ENCODE measurements around the gene DPP6.

DPP6 gene

DNA sequence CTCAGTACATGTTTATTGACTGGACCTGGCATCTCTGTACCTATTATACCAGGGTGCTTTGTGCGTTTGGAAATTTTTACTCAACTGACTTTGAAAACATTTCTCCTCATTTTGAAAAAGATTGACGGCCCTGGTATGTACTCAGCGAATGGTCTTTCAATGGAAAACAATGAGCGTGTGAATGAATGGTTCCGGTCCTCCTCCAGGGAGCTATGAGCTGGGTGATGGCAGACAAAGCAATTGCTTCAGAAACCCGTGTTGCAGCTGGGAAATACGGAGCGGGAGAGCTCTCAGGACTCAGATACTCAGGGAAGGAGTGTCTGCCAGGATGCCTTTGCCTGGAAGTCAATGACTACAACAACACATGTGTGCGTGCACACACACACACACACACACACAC lies 824.8 kb downstream of the DPP6 start:
- DNase-seq (ENCODE audit: low read depth in 2 of 2) = no peak

DNA sequence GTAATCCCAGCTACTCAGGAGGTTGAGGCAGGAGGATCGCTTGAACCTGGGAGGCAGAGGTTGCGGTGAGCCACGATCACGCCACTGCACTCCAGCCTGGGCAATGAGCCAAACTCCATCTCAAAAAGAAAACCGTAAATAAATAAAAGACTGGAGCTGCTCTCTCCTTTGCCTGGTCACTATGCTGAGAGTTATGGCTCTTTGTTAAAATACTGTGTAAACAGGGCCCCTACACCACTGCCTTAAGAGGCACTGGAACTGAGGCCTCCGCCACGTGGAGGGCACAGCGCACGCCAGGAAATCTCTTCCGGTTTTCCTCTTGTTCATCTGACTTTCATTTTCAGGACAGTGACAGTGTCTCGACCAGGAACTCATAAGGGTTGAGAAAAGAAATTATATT lies 827.4 kb downstream of the DPP6 start:
- DNase-seq (ENCODE audit: low read depth in 2 of 2) = no peak

DNA sequence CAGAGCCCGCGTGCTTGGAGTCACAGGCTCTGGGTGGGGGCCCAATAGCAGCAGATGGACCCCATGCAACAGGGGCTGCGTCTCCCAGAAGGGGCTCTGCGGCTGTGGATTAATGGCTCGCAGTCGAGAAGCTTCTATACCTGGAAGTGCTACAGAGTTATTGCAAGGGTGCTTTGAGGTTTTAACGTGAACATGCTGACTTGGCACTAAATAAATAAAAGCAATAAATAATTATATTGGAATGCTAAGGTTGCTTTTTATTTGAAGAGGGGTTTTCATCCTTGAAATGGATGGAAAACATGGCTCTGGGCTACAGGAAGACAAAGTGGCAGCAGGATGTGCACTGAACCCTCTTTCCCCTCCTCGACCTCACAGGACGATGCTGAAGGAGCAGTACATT lies 828.3 kb downstream of the DPP6 start:
- DNase-seq (ENCODE audit: low read depth in 2 of 2) = no peak

DNA sequence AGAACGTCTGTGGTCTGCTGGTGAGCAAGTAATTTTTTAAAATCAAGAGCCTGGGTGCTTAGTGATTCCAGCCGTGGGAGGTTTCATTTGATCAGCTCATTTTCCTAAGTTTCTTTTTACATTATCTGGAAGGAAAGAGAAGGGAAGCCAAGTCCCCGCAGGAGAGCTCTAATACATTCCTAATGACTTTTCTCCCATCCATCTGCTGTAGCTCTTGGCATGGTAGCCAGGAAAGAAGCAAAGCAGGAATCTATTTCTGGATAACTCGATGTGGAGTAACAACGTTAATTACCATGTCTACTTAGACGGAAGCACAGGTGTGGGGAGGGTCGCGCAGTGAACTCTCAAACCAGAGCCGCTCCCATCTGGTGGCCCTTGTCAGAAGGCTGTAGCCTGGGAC lies 828.8 kb downstream of the DPP6 start:
- no peak for DNase-seq (ENCODE audit: low read depth in 2 of 2)

DNA sequence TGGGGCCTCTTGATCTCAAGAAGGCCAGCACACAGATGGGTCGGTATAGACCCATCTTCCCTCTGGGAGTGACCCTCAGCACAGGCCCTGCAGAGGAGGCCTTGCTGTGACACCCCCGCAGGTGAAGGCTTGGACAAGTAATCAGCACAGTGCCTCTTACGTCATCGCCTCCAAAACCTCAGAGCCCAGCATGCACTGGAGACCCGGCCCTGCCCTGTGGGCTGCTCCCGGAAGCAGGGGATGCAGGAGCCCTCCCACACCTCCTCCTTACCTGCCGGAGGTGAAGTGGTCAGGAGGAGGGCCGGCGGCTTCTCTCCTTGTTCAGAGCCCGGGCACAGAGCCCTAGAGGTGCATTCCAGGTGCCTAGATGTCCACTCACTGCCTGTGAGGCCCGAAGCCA lies 829.3 kb downstream of the DPP6 start:
- no peak for DNase-seq (ENCODE audit: low read depth in 2 of 2)

DNA sequence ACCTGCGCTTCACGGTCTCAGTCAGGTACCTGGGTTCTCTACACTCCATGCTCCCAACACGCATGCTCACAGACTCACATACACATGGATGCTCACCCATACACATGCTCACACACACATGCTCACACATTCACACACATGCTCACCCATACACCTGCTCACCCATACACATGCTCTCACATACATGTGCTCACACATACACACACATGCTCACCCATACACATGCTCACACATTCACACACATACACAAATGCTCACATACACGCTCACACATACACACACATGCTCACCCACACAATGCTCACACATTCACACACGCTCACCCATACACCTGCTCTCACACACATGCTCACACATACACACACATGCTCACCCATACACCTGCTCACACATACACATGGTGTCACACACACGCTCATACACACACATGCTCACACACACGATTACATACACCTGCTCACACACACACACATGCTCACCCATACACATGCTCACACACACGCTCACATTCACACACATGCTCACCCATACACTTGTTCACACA lies 830.8 kb downstream of the DPP6 start:
- no peak for DNase-seq (ENCODE audit: low read depth in 2 of 2)

DNA sequence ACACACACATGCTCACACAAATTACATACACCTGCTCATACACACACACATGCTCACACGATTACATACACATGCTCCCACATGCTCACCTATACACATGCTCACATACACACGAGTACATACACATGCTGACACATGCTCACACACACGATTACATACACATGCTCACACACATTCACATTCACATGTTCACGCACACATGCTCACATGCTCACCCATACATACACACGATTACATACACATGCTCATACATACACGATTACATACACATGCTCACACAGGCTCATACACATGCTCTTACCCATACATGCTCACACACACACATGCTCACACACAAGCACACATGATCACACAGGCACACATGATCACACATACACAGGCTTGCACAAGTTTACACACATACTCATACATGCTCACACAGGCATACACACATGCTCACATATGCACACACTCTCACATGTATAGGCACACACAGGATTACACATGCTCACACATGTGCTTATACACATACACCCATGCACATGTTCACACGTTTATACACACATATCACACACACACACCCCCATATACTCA lies 832.2 kb downstream of the DPP6 start:
- DNase-seq (ENCODE audit: low read depth in 2 of 2) = no peak

DNA sequence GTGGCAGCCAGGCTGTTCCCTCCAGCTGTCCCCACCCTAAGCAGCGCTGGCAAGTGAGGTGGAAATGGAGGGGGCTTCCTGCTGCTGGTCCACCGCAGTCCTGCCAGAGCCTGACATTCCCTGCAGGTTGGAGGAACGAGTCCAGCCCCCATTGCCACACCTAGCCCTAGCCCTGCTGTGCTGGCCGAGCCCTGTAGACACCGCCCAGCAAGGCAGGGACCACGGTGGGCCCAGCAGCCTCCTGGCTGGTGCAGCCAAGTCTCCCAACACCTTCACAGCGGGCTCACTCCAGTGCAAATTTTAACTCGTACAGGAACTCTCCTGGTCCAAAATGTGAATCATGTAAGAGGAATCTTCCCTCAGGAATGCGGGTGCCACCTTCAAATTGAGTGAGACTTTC lies 834.4 kb downstream of the DPP6 start:
- no peak for DNase-seq (ENCODE audit: low read depth in 2 of 2)

DNA sequence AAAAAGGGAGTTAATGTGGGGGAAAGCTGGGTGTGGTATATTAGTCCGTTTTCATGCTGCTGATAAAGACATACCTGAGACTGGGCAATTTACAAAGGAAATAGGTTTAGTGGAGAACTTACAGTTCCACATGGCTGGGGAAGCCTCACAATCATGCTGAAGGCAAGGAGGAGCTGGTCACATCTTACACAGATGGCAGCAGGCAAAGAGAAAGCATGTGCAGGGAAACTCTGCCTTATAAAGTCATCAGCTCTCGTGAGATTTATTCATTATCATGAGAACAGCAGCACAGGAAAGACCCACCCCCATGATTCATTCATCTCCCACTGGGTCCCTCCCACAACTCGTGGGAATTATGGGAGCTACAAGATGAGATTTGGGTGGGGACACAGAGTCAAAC lies 836.5 kb downstream of the DPP6 start:
- DNase-seq (ENCODE audit: low read depth in 2 of 2) = no peak

DNA sequence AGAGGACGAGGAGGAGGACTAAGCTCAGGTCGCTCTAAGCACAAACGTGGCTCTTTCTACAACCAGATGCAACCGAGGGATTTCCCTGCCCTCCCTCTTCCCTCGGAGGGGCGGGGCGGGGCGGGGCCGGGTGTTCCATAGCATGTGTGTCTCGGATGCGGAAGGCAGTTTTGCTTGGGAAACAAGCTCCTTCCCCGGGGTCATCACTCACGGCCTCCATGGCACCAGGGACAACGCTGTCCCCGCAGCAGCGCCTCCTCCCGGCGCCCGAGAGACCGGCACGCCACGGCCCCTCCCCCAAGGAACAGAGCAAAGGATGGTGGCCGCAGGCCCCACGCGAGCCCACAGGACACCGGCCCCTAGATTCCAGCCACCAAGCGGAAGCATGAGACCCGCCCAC lies 840.3 kb downstream of the DPP6 start:
- no peak for DNase-seq (ENCODE audit: low read depth in 2 of 2)

DNA sequence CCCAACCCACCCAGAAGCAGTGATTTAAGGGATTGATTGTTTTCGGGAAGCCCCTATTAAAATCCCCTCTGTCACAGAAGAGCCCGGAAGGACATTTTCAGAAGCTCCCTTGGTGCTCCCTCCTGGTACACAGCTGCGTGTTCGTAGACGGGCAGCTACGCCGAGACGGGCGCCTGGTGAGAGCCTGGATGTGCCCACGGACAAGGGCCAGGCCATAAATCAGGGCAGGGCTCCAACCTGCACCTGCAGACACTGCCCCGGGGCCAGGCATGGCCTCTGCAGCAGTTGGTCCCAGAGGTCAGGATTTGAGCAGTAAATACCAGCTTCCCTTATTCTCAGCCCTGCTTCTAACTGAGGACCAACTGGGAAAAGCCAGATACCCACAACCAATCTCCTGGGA lies 843.9 kb downstream of the DPP6 start:
- no peak for DNase-seq (ENCODE audit: low read depth in 2 of 2)

DNA sequence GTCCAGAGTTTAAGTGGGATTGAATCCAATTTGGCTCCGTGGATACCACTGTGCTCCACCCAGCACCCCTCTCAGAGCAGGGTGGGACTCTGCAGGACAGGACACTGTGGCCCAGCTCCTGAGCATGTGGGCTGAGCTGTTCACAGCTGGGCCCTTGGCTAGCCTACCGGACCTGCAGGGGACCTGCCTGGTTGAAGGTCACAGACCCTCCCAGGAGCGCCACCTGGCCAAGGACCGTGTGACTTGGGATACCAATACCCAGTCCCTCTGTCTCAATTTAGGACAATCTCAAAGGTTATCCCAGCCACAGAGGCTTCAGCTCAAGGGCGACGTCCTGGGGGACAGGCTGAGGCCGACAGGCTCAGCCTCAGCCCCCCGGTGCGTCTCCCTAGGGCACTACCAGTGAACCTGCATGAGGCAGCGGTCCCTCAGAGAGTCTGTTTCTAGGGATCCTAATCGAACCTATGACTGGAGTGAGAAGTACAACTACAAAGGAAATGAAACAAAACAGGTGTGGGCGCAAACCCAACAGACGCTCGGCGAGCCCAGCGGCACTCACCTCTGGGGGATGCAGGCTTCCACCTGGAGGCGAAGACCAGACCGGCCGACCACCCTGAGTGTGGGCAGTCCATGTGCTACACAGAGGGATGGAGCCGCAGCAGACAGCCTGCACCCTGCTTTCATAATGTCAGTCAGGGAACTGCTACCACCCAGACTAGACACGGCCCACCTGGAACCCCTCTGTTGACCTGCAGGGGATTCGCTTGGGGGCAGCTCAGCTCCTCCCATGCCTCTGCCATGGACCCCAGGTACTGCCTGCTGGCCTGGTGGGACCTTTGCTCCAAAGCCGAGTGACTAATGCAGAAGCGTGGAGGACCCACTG lies 847.0 kb downstream of the DPP6 start:
- DNase-seq (ENCODE audit: low read depth in 2 of 2) = no peak

DNA sequence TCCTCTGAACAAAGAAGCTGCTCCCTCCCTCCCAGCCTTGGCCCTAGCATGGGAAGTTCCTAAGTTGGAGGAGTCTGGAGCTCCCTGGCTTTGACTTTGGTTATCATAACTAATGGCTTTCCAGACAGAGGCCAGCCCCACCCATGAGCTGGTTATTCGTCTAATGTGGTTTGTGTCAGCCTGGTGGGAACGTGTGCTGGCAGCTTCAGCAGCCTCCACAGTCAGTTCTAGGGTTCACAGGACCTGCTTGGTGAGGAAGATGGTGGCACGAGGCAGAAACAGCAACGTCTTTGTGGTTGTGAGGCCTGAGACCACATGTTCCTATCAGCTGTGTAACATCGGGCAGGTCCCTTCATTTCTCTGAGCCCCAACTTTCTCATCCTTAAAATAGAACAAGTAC lies 847.7 kb downstream of the DPP6 start:
- no peak for DNase-seq (ENCODE audit: low read depth in 2 of 2)

DNA sequence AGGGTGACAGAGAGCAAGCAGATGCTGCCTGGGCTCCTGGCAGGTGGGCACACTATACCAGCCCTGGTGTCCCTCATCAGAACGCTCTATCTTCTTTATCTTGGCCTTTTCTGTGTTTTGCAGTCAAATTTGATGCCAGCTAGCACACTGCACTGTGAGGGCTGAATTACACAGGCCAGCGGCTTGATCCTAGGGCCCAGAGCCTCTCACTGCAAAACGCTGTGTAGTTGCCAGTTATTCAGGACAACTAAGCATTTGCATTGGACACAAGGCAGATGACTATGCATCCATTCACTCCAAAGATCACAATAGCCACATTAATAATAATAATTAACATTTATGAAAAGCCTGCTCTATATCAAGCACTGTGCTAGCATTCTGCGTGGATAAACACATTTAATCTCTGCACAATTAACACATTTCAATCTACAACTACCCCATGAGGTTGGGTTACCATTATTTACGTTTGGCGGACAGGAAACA lies 850.4 kb downstream of the DPP6 start:
- no peak for DNase-seq (ENCODE audit: low read depth in 2 of 2)

DNA sequence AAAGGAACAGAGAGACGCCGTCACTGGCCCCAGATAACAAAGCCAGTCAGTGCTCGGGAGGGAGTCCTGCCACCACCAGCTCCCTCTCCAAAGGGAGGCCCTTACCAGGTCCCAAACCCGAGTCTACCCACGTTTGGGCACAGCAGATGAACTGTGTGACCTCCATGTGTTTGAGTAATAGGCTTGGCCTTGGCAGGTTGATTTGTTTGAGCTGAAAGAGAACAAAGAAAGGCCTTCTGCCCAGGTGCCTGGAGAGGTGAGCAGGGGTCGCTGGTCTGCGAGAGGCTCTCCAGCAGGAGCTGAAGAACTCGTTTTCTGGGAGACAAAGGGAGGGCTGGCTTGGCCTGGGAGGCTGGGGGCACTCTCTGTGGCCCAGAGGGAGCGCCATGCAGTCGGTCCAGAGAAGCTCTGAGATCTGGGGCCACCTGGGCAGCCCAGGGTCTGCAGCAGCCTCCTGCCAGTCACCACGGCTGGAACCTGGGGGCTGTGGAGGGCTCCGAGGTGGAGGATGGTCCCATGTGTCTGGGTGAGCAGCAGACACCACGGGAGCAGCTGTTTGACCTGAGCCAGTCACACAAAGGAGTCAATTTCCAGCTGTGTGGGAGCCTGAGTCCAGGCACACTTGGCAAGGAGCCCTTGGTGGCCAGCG lies 851.0 kb downstream of the DPP6 start:
- DNase-seq (ENCODE audit: low read depth in 2 of 2) = no peak

DNA sequence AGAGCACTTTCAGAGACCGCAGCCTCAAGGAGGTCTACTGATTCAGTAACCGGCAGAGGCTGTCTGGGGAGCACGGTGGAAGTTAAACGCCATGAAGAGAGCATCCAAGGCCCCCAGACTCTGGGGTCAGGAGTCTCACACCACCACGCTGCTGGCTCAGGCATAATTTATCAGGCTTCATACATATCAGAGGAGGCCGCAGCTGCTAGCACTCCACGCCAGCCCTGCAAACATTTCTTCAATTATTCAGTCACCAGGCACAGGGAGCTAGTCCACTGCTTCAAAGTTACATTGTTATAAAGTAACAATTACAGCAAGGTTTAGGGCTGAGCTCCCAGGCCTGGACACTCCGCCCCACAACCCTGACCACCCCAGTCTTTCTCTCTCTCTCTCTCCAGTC lies 852.9 kb downstream of the DPP6 start:
- no peak for DNase-seq (ENCODE audit: low read depth in 2 of 2)

DNA sequence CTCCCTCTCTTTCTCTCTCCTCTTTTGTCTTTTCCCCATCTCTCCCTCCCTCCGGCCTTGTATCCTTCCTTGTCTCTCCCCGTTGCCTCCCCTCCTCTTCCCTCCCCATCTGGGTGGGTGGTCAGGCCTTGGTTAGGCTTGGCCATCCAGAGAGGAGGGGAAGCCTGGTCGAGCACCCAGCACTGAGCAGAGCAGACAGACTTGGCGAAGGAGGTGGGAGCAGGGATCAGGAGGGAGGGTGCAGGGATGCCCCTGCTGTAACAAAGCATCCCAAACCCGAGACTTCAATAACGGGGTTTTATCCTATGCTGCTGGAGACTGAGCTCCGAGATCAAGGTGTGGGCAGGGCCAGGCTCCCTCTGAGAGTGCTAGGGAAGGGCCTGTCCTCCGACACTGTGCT lies 853.4 kb downstream of the DPP6 start:
- DNase-seq (ENCODE audit: low read depth in 2 of 2) = no peak

DNA sequence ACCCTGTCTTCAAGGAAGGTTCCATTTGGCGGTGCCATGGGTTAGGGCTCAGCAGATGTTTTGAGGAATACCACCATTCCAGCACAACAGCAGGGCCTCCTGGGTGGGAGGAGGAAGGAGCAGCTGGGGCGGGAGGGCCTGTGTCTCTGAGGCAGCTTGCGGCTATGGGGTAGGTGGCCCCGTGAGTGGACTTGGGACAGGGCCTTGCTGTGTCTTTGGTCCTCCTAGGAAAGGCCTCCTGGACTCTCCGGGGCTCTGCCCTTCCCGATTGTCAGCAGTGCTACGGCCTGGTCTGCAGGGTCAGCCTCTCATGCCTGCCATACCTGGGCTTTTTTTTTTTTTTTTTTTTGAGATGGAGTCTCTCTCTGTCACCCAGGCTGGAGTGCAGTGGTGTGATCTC lies 854.0 kb downstream of the DPP6 start:
- no peak for DNase-seq (ENCODE audit: low read depth in 2 of 2)

DNA sequence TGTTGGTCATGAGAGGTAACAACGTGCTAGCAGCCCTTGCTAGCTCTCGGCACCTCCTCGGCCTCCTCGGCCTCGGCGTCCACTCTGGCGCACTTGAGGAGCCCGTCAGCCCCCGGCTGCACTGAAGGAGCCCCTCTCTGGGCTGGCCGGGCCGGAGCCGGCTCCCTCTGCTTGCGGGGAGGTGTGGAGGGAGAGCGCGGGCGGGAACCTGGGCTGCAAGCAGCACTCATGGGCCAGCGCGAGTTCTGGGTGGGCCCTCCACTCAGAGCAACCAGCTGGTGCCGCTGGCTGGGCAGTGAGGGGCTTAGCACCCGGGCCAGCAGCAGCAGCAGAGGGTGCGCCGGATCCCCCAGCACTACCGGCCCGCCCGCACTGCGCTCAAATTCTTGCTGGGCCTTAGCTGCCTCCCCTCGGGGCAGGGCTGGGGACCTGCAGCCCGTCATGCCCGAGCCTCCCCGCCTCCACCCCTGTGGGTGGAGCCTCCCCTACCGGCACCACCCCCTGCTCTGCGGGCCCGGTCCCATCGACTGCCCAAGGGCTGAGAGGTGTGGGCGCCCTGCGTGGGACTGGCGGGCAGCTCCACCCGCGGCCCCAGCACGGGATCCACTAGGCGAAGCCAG lies 854.6 kb downstream of the DPP6 start:
- no peak for DNase-seq (ENCODE audit: low read depth in 2 of 2)

DNA sequence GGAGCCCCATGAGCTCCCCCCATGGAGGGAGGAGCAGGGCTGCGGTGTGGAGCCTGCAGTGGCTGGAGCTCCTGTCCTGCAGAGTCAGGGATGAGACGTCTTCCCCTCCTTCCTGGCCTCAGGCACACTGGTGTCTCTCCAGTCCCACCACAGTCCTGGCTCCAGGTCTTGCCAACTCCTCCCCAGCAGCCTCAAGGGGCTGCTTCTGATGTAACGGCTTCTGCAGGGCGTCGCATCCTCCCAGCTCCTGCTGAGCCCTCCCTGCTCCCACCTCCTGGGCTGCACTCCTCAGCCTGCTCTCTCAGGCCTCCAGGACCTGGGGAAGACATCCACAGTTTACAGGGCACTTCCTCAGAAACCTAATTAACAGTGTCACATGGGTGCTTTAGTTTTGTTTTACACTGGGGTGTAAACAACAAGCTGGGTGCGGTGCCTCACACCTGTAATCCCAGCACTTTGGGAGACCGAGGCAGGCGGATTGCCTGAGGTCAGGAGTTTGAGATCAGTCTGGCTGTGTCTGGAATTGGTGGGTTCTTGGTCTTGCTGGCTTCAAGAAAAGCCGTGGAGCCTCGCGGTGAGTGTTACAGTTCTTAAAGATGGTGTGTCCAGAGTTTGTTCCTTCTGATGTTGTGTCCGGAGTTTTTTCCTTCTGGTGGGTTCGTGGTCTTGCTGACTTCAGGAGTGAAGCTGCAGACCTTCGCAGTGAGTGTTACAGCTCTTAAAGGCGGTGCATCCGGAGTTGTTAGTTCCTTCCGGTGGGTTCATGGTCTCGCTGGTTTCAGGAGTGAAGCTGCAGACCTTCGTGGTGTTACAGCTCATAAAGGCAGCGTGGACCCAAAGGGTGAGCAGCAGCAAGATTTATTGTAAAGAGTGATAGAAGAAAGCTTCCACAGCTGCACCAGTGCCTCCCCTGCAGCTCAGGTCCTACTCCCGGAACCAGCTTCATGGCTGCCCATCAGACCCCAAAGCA lies 855.7 kb downstream of the DPP6 start:
- DNase-seq (ENCODE audit: low read depth in 2 of 2) = no peak
